ENCODE measurements around the gene CAMK1D.
A peak's percentile ranks its signal among the peaks of the same experiment; 100 is the strongest.
"Not testable (repeated sequence)": the region's sequence is repeated elsewhere in the genome, so short reads cannot be mapped to it uniquely, and the experiment has no call there.

The CAMK1D gene

GRCh38 chr10:12471135-12471534 is 121.8 kb downstream of the CAMK1D start:
- DNase-seq: no peak

GRCh38 chr10:12473491-12473890 is 124.1 kb downstream of the CAMK1D start:
- DNase-seq: no peak

DNA sequence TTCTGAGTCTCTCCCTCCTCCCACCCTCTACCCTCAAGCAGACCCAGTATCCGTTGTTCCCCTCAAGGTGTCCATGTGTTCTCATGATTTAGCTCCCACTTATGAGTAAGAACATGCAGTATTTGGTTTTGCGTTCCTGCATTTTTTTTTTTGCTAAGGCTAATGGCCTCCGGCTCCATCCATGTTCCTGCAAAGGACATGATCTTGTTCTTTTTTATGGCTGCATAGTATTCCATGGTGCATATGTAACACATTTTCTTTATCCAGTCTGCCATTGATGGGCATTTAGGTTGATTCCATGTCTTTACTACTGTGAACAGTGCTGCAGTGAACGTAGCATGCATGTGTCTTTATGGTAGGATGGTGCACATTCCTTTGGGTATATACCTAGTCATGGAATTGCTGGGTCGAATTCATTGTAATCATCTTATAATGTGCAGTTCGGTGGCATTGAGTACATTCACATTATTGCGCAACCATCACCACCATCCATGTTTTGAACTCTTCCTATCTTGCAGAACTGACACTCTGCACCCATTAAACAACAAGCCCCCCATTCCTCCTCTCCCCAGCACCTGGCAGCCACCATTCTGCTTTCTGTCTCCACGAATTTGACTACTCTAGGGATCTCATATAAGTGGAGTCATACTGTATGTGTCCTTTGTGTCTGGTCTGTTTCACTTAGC is 125.5 kb downstream of the CAMK1D start:
- DNase-seq: no peak

DNA sequence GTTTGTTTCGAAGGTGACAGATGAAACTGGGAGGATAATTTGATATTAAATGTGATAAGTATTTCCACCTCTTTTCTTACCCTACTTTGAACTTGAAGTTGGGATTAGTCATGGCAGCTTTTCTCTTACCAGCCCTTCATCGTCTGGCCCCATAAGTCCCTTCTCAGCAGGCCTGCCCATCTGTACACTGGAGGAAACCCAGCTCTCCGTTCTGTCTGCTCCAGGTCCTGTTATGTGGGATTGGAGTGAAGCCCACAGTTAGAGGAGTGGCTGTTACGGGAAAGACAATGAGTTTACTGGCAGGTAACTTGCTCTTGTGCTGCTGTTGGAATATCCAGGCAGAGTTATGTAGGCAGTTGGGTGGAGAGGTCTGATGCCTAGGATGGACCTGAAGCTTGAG is 127.3 kb downstream of the CAMK1D start:
- no peak for DNase-seq

DNA sequence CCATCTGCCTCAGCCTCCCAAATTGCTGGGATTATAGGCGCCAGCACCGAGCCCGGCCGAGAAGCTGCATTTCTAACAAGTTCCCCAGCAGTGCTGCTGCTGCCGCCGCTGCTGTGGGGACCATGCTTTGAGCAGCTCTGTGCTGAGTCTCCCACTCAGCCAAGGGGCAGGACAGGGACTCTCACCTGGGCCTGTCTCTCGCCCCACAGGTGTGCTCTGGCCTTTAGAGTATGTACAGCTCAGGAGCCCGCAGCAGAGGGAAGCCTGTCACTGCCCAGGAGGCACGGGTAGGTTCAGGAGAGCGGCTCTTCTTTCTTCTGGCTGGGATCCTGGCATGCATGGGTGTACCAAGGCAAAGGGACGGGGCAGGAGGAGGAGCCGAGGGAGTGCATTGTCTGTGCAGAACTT is 130.1 kb downstream of the CAMK1D start:
- no peak for DNase-seq

DNA sequence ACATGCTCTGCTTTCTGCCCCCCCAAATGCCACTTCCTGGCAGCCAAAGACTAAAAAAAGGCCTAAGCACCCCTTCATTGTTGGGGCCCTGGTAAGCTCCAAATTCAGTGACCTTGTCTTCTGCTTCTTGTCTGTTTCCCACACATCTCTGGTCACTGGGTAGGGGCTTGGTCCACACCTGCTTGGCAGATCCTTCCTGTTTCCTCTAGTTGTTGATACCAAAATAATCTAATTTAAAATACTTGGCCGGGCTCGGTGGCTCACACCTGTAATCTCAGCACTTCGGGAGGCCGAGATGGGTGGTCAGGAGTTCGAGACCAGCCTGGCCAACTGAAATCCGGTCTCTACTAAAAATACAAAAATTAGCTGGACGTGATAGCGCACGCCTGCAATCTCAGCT is 130.6 kb downstream of the CAMK1D start:
- DNase-seq: no peak

DNA sequence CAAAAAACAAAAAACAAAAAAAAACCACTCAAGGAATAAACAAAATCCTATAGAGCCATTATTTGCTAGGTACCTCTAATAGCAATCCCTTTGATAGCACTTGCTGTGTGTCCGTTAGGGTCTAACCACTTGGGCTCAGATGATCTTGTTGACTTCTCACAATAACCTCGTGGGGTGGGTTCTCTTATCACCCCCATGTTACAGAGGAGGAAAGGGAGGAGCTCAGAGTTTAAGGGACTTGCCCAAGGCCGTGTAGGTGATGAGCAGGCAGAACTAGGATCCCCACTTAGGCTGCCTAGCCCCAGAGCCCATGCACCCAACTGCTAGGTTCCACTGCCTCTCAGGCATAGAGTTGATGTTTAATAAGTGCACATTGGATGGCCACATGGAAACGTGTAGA is 131.1 kb downstream of the CAMK1D start:
- DNase-seq: no peak

DNA sequence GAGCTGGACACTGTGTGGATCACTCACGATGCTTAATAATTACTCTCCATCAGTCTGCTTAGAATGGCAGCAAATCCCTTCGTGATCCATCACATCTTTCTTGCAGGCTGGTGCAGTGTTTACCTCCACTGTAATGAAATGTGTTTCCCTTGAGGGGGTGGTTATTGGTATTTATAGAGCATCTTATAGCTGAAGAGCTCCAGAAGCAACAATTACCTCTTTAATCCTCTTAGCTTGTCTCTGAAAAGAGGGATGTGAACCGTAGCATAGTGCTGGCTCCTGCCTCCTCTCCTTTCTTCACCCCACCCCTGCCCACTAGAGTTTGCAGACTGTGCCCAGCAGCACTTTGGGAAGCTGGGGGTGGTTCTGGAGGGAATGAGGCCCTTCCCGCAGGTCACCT is 132.6 kb downstream of the CAMK1D start:
- no peak for DNase-seq

DNA sequence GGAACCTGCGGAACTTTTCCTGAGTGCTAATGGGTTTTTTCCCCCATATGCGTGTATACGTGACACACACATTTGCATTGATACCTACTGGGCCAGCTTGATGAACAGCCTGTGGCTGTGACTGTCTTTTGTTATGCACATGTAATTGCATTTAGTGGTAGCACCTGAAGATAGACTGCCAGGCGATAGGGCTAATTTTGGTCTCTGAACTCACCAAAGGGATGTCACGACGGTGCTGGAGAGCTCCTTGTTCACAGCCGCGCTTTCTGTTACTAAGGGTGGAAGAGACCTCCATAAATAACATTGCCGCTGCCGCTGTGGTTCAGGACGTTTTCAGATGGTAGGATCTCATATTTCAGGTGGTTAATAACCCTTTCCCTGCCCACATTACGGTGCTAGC is 133.2 kb downstream of the CAMK1D start:
- DNase-seq: no peak

DNA sequence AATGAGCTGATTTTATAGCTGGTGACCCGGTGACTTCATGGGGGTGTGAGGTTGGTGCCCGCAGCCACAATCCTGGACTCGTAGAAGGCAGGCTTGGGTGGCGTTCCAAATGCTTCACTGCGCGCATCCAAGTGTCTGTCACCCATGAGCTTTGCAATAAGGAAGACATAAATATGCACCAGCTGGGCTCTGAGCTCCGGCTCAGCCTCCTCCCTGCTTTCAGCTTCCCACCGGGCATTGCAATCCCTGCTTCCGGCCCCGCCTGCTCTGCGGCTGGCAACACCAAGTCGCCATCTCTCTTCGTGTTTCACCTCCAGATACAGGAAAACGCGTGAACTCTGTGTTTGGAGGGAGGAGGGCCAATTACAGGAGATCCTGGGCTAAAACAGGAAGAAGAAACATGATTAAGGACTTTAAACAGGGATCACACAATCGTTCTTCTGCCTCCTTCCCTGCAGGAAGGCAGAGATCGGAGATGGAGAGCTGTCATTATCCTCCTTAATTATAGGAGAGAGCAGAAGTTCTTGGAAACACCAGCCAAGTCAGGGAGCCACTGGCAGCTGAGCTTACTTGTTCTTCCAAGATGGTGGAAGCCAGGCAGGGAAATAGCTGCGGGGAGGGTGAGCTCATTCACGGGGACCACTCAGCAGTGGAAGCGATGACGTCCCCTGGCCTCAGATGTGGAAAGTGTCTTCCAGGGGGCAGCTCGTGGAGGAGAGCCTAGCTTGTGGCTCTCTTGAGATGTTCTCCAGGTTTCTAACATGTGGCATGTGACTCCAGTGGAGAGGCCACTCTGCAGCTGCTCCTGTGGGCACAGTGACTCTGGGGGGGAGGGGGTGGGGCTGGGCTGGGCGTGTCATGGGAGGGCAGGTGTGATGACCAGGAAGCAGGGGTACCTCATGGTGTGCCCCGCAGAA is 134.9 kb downstream of the CAMK1D start:
- DNase-seq: peak; percentile 44

DNA sequence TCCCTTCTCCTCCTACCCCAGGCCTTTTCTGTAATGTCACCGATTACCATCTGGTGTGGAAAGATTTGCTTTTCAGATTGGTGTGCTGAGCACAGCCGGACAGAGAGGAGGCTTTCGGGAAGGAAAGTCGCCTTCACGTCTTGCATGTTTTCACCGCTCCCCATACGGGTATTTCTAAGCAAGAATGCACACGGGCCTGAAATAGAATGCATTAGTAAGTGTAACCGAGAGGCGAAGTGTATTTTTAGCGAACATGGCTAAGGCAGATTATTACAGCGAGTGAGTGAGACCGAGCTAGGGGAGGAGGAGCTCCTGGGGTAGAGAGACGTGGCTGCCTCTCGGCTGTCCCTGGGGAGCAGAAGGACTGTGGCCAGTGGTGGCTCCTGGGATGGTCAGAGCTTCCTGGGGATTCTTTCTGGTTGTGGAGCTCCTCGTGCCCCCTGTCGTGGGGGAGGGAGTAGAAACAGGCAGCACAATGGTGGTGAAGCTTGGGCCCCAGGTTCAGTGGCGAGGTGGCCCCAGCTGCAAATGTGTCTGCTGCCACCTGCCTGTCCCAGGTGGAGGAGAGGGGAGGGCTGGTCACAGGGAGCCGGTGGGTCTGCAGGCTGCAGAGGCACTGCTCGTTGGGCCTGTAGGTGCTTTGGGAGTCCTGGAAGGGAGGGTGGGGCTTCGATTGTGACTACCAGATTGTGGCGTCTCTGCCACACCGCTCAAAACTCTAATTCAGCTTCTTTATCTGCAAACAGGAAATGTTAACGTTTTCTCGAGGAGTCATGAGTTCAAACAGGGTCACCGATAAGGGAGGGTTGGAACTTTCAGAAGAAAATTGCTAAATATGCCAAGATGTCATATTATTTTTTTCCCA is 135.8 kb downstream of the CAMK1D start:
- peak; percentile 43 for DNase-seq

GRCh38 chr10:12487366-12487765 is 138.0 kb downstream of the CAMK1D start:
- no peak for DNase-seq

DNA sequence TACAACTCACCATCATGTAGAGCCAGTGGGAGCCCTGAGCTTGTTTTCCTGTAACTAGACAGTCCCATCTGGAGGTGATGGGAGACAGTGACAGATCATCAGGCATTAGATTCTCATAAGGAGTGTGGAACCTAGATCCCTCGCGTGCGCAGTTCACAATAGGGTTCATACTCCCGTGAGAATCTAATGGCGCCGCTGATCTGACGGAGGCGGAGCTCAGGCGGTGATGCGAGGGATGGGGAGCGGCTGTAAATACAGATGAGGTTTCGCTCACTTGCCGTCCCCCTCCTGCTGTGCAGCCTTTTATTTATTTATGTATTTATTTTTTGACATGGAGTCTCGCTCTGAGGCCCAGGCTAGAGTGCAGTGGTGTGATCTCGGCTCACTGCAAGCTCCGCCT is 139.3 kb downstream of the CAMK1D start:
- DNase-seq: no peak

- no peak for DNase-seq
These were observed 140.0 kb downstream of the CAMK1D start for GRCh38 chr10:12489357-12489756.

DNA sequence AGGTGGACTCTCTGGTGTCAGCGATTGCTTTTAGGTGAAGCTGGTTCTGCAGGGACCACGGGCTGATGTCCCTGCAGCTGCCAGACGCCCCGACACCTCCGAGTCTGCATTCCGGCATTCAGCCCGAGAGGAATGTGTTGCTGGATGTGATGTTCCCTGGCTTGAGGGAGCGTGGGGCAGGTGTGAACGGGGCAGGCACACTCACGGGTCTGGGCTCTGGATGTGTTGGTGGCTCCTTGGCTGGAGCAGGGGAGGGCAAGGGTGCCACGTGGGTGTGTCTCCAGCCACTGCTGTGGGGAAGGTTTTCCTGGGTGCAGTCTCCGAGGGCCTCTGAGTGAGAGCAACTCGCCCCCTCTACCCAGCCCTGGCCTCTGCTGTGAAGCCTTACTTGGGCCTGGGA is 140.5 kb downstream of the CAMK1D start:
- no peak for DNase-seq

GRCh38 chr10:12490963-12491362 is 141.6 kb downstream of the CAMK1D start:
- no peak for DNase-seq

DNA sequence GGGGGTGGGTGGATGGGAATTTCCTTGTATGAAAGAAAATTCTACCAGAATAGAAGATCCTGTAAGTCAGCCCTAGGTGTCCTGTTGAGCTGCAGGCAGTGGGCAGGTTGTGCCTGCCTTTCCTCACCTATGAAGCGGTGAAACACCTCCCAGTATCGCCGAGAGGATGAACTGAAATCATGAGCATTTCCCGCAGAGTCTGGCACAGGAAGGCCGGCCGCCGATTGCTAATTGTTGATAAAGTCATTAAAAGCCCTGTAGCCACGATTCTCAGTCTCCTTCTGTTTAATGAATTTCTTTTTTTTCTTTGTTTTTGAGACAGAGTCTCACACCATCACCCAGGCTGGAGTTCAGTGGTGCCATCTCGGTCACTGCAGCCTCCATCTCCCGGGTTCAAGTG is 142.1 kb downstream of the CAMK1D start:
- DNase-seq: no peak

- DNase-seq: no peak
These were observed 142.7 kb downstream of the CAMK1D start for GRCh38 chr10:12492016-12492415.

GRCh38 chr10:12497046-12497445 is 147.7 kb downstream of the CAMK1D start:
- not testable (repeated sequence) for DNase-seq

GRCh38 chr10:12499076-12499986 is 150.0 kb downstream of the CAMK1D start:
- no peak for DNase-seq

DNA sequence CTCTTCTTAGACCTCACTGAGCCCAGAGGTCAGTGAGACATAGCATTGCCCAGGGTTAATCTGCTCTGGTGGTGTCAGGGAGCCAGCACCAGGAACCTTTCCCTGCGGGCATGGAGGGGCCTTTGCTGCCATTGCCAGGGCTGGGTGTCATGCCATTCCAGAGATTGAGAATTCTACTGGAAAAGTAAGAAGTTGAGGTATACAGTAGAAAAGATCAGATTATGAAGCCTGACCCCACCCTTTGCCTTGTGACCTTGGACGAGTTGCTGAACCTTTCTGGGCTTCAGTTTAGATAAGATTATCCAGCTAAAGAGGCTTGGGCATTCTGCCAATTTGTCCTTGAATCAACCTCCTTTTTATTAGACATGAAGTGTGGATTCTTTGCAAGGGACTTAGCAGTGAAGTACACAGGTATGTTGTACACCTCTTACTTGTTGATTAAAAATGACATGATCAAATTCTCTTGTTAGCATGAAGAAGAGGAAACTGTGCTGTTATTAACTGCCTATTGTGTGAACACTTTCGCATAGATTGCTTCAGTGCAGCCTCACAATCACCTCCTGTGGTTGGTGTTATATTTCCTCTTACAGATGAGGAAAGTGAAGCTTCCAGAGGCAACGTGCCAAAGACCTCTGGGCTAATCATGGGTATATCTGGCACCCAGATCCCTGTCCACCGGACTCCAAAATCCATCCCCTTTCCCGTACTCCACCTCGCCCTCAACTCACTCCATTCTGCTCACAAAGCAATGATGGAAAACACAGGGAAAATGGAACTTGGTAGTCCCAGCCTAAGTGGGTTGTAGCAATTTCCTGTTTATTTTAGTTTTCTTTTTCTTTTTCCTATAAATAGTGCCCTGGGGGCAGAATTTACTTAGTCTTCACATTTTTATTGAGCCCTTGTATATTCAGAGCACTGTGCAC is 151.3 kb downstream of the CAMK1D start:
- peak; percentile 51 for DNase-seq
